Fibroblast of villous mesenchyme (primary cell): ENCODE measurements around the gene RIMS4. TPM values are rescaled to one million over a fixed set of nuclear protein-coding genes. Genes with fewer than 3 reads are reported as not detected.
"Not testable (repeated sequence)": the region's sequence is repeated elsewhere in the genome, so short reads cannot be mapped to it uniquely, and the experiment has no call there.

ENCODE experiments used
- DNase-seq: peaks from one replicate; pipeline ENCODE4 v3.0.0-alpha.2; 2010; ENCODE audit warnings: low read depth
- H3K4me3 ChIP-seq: 2 replicates; pipeline ENCODE4 v1.5.1; 2011; ENCODE audit warnings: low read depth, mild to moderate bottlenecking, low read length
- total RNA-seq: library from RNA; depleted of rRNA; stranded (reverse); fragments of >200 nt; gene quantifications from 2 replicates; pipeline ENCODE4 v1.2.3, GENCODE V29; 2012
- TF ChIP-seq, protein P1 (sequence below): IDR thresholded peaks from 2 replicates; pipeline ENCODE4 v1.5.1; 2012; ENCODE audit warnings: low read depth, mild to moderate bottlenecking, low read length; ENCODE audit not compliant: insufficient read depth

The RIMS4 gene
- total RNA-seq, 1 donor: not detected

DNA sequence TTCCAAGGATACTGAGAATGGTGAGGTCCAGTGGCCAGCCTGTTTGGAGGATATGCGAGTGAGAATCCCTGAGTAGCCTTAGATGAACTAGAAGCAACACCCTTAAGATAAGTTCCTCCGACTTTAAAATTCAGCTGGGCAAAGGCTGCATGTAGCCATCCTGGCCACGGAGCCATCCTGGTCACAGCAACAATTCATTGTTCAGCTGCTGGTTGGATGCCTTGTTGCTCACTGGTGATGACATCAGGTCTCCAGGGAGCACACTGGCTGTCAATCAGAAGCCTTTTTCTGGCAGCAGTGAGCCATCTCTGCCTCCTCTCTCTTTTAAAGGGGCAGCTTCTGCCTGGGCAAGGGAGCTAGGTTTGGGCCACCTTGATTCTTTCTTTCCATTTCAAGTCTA is 22.4 kb upstream of the RIMS4 start:
- H3K4me3 ChIP-seq: no peak overlapping the region
- DNase-seq: no peak
- TF ChIP-seq, protein P1, sequence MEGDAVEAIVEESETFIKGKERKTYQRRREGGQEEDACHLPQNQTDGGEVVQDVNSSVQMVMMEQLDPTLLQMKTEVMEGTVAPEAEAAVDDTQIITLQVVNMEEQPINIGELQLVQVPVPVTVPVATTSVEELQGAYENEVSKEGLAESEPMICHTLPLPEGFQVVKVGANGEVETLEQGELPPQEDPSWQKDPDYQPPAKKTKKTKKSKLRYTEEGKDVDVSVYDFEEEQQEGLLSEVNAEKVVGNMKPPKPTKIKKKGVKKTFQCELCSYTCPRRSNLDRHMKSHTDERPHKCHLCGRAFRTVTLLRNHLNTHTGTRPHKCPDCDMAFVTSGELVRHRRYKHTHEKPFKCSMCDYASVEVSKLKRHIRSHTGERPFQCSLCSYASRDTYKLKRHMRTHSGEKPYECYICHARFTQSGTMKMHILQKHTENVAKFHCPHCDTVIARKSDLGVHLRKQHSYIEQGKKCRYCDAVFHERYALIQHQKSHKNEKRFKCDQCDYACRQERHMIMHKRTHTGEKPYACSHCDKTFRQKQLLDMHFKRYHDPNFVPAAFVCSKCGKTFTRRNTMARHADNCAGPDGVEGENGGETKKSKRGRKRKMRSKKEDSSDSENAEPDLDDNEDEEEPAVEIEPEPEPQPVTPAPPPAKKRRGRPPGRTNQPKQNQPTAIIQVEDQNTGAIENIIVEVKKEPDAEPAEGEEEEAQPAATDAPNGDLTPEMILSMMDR: no peak

GRCh38 chr20:44830995-44831394 is 20.6 kb upstream of the RIMS4 start:
- TF ChIP-seq, protein P1: no peak
- no peak for DNase-seq
- no peak overlapping the region for H3K4me3 ChIP-seq

GRCh38 chr20:44830523-44830922 is 20.2 kb upstream of the RIMS4 start:
- no peak for DNase-seq
- H3K4me3 ChIP-seq: no peak overlapping the region
- TF ChIP-seq, protein P1: no peak

GRCh38 chr20:44829688-44830087 is 19.3 kb upstream of the RIMS4 start:
- DNase-seq: no peak
- TF ChIP-seq, protein P1: no peak
- H3K4me3 ChIP-seq: no peak overlapping the region

GRCh38 chr20:44828640-44829039 is 18.3 kb upstream of the RIMS4 start:
- TF ChIP-seq, protein P1: no peak
- H3K4me3 ChIP-seq: no peak overlapping the region
- no peak for DNase-seq

DNA sequence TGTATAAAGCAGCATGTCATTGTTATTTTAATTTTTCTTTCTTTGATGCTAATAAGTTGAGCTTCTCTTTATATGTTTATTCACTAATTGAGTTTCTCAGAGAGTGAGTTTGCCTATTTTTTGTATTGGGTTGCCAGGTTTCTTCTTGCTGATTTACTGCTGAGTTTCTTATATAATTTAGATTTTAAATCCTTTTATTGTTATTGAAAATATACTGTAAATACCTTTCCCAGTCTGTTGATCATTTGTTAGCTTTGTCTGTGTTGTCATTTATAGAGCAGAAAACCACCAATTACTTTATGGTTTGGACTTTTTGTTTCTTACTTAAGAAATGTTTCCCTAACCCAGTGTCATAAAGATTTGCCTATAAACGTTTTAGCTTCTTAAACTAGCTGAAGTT is 17.1 kb upstream of the RIMS4 start:
- H3K4me3 ChIP-seq: no peak overlapping the region
- TF ChIP-seq, protein P1: no peak
- no peak for DNase-seq

DNA sequence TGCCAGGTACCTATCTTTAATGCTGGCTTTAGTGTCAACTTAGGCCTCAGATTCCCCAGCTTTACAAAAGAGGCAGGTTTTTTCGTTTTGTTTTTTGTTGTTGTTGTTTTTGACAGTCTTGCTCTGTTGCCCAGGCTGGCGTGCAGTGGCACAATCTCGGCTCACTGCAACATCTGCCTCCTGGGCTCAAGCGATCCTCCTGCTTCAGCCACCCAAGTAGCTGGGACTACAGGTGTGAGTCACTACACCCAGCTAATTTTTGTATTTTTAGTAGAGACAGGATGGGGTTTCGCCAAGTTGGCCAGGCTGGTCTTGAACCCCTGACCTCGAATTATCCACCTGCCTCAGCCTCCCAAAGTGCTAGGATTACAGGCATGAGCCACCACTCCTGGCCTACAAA is 11.2 kb upstream of the RIMS4 start:
- DNase-seq, H3K4me3 ChIP-seq: not testable (repeated sequence)
